Stimulated activated CD4-positive, alpha-beta T cell treated with anti-CD3 and anti-CD28 coated beads, Interleukin-2, amount 100 ng/mL, for 48 hours (primary cell): ENCODE results near the gene ATPAF1.
"Not testable (repeated sequence)": the region's sequence is repeated elsewhere in the genome, so short reads cannot be mapped to it uniquely, and the experiment has no call there.

Experiments used
- DNase-seq, 2 donors: peaks; one replicate each; pipeline ENCODE4 v3.0.0-alpha.2; 2020

The ATPAF1 gene, protein sequence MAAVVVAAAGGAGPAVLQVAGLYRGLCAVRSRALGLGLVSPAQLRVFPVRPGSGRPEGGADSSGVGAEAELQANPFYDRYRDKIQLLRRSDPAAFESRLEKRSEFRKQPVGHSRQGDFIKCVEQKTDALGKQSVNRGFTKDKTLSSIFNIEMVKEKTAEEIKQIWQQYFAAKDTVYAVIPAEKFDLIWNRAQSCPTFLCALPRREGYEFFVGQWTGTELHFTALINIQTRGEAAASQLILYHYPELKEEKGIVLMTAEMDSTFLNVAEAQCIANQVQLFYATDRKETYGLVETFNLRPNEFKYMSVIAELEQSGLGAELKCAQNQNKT

GRCh38 chr1:46667782-46668760 lies at the start of gene ATPAF1:
Gene ATPAF1, minus strand, starts transcription at chr1:46668364. Its CDS starts 42 bp downstream, at chr1:46668322.
- peak; percentile 53 to 62 for DNase-seq

GRCh38 chr1:46717654-46718053 lies 49.5 kb upstream of the ATPAF1 start:
- DNase-seq: no peak

- no peak for DNase-seq
These were observed 46.8 kb upstream of the ATPAF1 start for GRCh38 chr1:46714976-46715375.

DNA sequence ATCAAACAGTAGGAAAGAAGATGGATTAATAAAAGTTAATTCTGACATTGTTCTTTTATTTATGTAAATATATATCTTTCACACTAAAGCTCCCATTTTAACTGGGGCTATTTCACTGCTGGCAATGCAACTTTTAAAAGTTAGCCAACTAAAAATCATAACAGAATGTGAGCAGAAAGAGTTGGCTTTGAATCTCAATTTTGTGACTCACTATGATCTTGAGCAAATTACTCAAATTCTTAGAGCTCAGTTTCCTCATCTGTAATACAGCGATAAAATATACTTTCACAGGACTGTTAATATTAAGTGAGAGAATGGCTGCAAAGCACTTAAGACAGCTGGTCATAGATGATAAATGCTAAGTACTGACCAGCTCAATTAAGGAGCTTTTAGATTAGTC lies 40.0 kb upstream of the ATPAF1 start:
- DNase-seq: no peak

DNA sequence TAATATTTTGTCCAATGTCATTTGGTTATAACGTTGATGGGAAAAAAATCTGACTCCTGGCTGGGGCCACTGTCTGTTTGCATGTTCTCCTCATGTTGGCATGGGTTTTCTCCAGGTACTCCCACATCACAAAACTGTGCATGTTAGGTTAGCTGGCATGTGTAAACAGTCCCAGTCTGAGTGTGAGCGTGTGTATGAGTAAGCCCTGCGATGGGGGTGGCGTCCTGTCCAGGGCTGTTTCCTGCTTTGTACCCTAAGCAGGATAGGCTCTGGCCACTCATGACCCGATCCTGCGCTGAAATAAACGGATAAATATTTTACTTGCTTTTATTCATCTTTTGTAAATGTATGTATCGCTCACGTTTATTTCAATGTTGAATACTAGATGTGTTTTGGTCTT lies 37.2 kb upstream of the ATPAF1 start:
- no peak for DNase-seq

DNA sequence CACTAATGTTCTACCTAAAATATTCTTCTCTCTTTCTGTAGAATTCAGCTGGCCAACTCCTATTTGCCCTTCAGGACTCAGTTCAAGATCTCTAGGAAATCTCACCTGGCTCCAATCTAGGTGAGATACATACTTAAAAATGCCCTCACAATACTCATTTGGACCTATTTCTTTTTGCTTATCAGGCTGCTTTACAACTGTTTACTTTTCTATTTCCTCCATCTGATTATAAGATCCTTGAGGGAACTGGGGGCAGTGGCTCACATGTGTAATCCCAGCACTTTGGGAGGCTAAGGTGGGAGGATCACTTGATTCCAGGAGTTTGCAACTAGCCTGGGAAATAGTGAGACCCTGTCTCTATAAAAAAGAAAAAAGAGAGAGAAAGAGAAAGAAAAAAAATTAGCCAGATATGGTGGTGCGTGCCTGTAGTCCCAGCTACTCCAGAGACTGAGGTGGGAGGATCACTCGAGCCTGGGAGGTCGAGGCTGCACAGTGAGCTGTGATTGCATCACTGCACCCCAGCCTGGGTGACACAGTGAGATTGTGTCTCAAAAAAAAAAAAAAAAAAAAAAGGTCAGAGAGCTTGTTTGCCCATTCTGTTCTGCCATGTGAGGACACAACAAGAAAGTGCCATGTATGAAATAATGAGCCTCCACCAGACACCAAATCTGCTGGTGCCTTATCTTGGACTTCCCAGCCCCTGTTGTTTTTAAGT lies 35.9 kb upstream of the ATPAF1 start:
- DNase-seq: no peak

- DNase-seq: no peak
These were observed 31.5 kb upstream of the ATPAF1 start for GRCh38 chr1:46699666-46700065.

- DNase-seq: no peak
These were observed 28.9 kb upstream of the ATPAF1 start for GRCh38 chr1:46697053-46697452.

DNA sequence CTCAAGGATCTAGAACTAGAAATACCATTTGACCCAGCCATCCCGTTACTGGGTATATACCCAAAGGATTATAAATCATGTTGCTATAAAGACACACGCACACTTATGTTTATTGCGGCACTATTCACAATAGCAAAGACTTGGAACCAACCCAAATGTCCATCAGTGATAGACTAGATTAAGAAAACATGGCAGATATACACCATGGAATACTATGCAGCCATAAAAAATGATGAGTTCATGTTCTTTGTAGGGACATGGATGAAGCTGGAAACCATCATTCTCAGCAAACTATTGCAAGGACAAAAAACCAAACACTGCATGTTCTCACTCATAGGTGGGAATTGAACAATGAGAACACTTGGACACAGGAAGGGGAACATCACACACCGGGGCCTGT lies 26.5 kb upstream of the ATPAF1 start:
- not testable (repeated sequence) for DNase-seq

GRCh38 chr1:46692811-46693770 lies 24.9 kb upstream of the ATPAF1 start:
- no peak for DNase-seq

DNA sequence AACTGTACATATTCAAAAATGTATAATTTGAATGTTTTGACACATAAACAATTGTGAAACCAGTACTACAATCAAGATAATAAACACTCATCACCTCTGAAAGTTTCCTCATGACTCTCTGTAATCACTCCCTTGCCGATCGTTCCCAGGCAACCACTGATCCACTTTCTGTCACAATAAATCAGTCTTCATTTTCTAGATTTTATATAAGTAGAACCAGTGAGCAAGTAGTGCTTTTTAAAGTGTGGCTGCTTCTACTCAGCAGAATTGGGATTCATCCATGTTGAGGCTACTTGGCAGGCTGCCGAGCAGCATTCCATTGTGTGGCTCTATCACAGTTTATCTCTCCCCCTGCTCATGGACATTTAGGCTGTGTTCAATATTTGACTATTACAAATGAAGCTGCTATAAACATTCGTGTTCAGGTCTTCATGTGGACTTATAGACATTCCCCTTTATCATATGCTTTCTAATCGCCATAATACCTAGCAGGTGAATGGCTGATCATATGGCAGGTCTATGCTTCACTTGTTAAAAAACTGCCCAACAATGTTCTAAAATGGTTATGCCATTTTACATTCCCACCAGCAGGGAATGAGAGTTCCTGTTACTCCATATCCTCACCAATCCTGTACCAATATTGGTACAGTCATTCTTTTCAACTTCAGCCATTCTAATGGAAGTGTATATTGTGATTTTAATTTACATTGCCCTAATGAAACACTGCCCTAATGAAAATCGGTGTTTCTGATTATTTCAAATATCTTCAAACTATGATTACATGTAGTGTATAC lies 24.0 kb upstream of the ATPAF1 start:
- DNase-seq: no peak

DNA sequence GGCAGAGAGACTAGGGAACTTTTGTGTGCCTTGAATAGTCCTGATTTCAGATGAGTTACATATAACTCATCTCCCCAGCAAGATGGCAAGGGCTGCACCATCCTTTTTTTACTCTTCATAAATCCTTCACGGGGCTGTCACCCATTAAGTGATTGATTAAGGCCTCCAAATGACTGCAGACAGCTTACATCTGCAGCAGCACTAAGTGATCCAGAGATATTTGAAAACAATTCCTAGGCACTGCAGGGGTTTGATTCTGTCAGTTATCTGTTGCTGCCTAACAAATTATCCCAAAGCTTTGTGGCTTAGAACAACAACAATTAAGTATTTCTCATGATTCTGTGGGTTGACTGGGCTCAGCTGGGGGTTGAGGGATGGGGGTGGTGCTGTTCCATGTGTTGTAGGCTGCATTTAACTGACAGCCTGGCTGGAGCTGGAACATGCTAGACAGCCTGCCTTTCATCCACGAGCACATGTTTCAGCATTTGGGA lies 22.8 kb upstream of the ATPAF1 start:
- no peak for DNase-seq

DNA sequence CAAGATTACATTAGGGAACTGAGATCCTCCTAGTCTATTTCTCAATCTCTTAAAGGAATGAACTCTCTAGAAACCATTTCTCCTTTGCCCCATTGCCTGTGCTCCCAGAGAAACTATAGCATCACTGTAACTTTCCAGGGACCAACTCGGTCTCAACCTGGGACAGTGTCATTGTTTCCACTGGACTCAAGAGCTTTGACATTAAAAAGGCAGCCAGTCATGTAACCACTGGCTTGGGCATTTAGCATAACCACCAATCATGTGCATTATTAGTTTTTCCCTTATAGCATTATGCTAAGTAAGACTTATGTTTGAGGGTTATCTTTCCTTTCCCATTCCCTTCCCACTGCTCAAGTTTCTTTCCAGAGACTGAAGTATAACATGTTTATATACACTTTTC lies 21.7 kb upstream of the ATPAF1 start:
- no peak for DNase-seq

DNA sequence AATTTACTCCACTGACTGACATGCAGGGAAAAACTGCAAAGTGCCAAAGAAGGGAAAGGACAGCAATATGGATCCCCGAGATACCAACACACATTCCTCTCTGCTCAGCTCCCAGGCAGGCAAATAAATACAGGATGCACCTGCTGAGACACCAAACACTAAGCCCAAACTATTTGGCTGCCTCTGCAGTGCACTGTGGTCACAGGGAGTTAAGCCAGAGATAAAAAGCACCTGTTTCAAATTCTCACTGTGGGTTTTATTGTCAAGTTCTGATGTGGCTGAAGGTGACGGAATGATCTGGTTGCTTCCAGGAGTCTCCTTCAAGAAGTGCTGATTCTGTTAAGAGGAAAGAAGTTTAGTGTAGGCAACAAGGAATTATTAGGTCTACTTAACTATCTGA lies 21.2 kb upstream of the ATPAF1 start:
- no peak for DNase-seq

GRCh38 chr1:46687921-46688509 lies 19.9 kb upstream of the ATPAF1 start:
- no peak for DNase-seq

DNA sequence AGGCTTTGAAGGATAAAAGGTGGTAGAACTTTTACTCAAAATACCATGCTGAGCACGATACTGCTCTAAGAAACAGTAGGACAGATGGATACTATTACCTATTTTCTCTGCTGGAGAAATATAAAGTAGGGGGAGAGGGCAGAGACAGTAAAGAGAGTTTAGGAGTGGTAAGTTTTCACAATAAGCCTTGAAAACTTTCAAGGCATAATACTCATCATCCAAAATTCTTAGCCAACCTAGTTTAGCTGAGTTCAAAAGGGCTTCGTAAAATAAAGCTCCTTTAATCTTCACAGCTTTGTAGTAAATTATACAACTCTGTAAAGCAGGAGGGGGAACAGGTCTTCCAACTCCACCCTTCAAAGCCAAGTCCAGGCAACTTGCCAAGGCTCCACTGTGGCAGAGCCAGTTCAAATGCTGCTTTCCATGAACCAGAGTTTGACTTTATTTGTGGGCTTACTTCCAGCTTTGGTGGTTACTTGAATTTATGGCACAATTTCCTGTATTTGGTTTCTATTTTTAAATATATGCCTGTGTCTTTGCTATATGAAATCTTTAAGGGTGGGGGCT lies 19.0 kb upstream of the ATPAF1 start:
- DNase-seq: no peak

DNA sequence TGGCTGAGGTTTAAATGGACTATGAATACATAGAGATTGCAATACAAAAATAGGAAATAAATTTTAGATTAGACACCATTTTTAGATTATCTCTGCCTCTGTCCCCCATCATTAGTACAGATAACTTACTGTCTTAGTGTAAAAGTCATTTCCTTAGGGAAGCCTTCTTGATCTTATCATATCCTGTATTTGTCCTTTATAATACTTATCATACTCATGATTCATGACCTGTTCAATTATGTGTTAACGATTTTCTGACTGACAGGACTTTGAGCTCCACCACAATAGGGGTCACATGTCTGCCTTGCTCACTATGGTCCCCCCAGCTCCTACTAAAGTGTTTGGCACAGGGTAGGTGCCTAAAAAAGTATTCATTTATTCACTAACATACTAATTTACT lies 18.1 kb upstream of the ATPAF1 start:
- no peak for DNase-seq

DNA sequence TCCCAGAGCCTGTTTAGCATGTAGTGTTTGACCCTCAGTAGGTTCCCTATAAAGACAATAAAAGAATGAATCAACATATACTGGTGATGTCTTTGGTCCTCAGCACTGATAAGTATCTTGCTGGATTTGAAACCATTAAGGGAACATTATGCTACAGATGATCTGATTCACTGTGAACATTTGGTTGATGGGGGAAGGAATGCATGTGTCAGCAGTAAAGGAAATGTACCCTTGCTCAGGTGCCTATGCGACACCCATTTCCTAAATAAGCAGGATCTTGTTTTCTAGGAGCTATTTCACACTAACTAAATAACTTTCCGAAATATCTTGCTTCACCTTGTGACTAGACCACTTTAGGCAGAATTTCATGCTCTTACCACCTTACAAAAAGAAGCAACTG lies 16.5 kb upstream of the ATPAF1 start:
- no peak for DNase-seq

DNA sequence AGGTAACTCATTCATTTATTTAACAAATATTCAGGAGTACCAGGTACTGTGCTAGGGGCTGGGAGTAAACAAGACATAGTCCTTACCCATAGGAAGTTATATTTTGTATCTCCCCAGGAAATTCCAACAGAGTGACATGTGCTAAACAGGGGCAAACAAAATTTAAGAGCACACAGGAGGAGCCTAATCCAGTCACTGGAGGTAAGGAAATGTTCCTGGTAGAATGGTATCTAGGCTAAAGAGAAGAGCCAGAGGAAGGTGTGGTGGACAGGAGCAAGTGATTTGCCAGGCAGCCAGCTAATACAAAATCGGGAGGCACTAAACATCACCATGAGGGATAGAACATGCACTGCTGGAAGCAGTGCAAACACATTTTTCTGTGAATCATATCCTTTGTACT lies 13.9 kb upstream of the ATPAF1 start:
- no peak for DNase-seq

DNA sequence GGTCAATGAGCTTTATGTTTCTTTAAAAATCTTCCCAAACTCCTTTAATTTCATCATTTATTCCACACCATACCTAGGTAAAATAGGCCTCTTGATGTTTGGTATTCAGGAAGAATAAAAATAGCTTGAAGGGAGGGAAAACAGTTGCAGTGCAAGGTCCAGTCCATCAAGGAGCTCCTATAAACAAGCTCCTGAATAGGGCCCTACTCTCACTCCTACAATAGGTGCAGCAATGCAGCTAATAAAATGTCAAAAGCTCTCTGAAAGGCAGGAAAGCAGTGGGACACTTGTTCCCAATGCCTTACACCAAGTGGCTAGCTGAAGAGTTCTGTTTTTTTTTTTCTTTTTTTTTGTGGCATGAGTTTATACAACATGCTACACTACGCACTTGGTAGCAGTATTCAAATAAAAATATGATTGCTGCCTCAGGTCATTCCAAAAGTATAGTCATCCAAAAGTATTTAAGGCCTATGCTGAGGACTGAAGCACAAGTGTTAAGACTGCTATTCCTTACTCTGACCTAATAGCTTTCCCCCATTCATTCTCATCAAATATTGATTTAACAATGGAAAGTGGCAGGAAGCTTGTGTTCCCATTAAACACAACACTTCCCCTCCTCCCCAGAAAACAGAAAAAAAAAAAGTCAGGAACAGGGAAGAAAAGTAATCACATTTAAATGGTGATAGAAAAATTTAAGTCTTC lies 13.3 kb upstream of the ATPAF1 start:
- DNase-seq: no peak
